ENCODE data around the gene EXOC6B. TPM values are rescaled to one million over a fixed set of nuclear protein-coding genes. Genes with fewer than 3 reads are reported as not detected.

Gene EXOC6B
- total RNA-seq, 1 donor from 2014 or later = 46.1 TPM

- peak; percentile 32 for DNase-seq (ENCODE audit: extremely low spot score, unreplicated experiment)
- H3K27ac Mint-ChIP-seq = no peak overlapping the region
- H3K4me3 Mint-ChIP-seq = no peak overlapping the region
- no peak for TF ChIP-seq CTCF (conservative IDR thresholded peaks at IDR 0.05)
- H3K9me3 Mint-ChIP-seq = no peaks in the 10 kb centered on the region
- peaks cover 9% of the 10 kb centered on the region for H3K27me3 Mint-ChIP-seq
- peaks cover 14% of the 10 kb centered on the region for H3K4me1 Mint-ChIP-seq (ENCODE audit: unreplicated experiment)
- H3K36me3 Mint-ChIP-seq = no peaks in the 10 kb centered on the region
Observed at GRCh38 chr2:72129681-72130340, 696.0 kb downstream of the EXOC6B start.

- no peak overlapping the region for H3K4me3 Mint-ChIP-seq
- no peaks in the 10 kb centered on the region for H3K36me3 Mint-ChIP-seq
- peaks cover 13% of the 10 kb centered on the region for H3K27me3 Mint-ChIP-seq
- no peak for TF ChIP-seq CTCF (conservative IDR thresholded peaks at IDR 0.05)
- DNase-seq (ENCODE audit: extremely low spot score, unreplicated experiment) = peak; percentile 60
- H3K4me1 Mint-ChIP-seq (ENCODE audit: unreplicated experiment) = peaks cover 14% of the 10 kb centered on the region
- no peaks in the 10 kb centered on the region for H3K9me3 Mint-ChIP-seq
- H3K27ac Mint-ChIP-seq = no peak overlapping the region
Observed at GRCh38 chr2:72128843-72129227, 697.0 kb downstream of the EXOC6B start.

GRCh38 chr2:72128059-72128842 is 697.6 kb downstream of the EXOC6B start:
- Mint-ChIP-seq H3K36me3 (no peaks in the 10 kb centered on the region), H3K4me3 (no peak overlapping the region), H3K9me3 (no peaks in the 10 kb centered on the region), H3K27ac (no peak overlapping the region), H3K27me3 (peaks cover 13% of the 10 kb centered on the region), H3K4me1 (ENCODE audit: unreplicated experiment) (peaks cover 14% of the 10 kb centered on the region)
- no peak for TF ChIP-seq CTCF (conservative IDR thresholded peaks at IDR 0.05)
- DNase-seq (ENCODE audit: extremely low spot score, unreplicated experiment) = peak; percentile 45

GRCh38 chr2:72127401-72128058 is 698.3 kb downstream of the EXOC6B start:
- no peak overlapping the region for H3K4me3 Mint-ChIP-seq
- no peak for TF ChIP-seq CTCF (conservative IDR thresholded peaks at IDR 0.05)
- H3K36me3 Mint-ChIP-seq = no peaks in the 10 kb centered on the region

GRCh38 chr2:72126186-72127100 is 699.4 kb downstream of the EXOC6B start:
- peak overlapping the region; percentile 45 for H3K27ac Mint-ChIP-seq

More at GRCh38 chr2:72127401-72128058, 698.3 kb downstream of the EXOC6B start:
- peak; percentile 62 for DNase-seq (ENCODE audit: extremely low spot score, unreplicated experiment)
- peaks cover 17% of the 10 kb centered on the region for H3K27me3 Mint-ChIP-seq
- no peaks in the 10 kb centered on the region for H3K9me3 Mint-ChIP-seq
- no peak overlapping the region for H3K27ac Mint-ChIP-seq
- peaks cover 14% of the 10 kb centered on the region for H3K4me1 Mint-ChIP-seq (ENCODE audit: unreplicated experiment)

More at GRCh38 chr2:72126186-72127100, 699.4 kb downstream of the EXOC6B start:
- Mint-ChIP-seq H3K27me3 (peaks cover 19% of the 10 kb centered on the region), H3K36me3 (no peaks in the 10 kb centered on the region), H3K4me3 (no peak overlapping the region), H3K4me1 (ENCODE audit: unreplicated experiment) (peaks cover 14% of the 10 kb centered on the region), H3K9me3 (peaks cover 2% of the 10 kb centered on the region)
- TF ChIP-seq CTCF (conservative IDR thresholded peaks at IDR 0.05) = no peak
- peak; percentile 54 for DNase-seq (ENCODE audit: extremely low spot score, unreplicated experiment)
